Right lobe of liver (tissue), 4 donors: Measurements from ENCODE around the gene TBX1.

Experiments
- POLR2A ChIP-seq: fragments of 450-650 bp; IDR thresholded peaks from one replicate; pipeline ENCODE4 v1.6.1; 2017; ENCODE audit warnings: antibody characterized with exemption, mild to moderate bottlenecking
- TF ChIP-seq, protein P1 (sequence below), 4 donors: fragments of 200-600 bp in 3 of 4; fragments of 450-650 bp in 1 of 4; IDR thresholded peaks; one replicate each; pipeline versions ENCODE4 v1.5.1 to v1.8.0; 2016 to 2022; ENCODE audit warnings: antibody characterized with exemption in 4 of 4, mild to moderate bottlenecking in 2 of 4
- donor health status: DM: no; HTN: no; CAD: no.
- donor health status: DM: no; HTN: no; CAD: no.
- donor health status: DM: no; HTN: yes; CAD: no.

DNA sequence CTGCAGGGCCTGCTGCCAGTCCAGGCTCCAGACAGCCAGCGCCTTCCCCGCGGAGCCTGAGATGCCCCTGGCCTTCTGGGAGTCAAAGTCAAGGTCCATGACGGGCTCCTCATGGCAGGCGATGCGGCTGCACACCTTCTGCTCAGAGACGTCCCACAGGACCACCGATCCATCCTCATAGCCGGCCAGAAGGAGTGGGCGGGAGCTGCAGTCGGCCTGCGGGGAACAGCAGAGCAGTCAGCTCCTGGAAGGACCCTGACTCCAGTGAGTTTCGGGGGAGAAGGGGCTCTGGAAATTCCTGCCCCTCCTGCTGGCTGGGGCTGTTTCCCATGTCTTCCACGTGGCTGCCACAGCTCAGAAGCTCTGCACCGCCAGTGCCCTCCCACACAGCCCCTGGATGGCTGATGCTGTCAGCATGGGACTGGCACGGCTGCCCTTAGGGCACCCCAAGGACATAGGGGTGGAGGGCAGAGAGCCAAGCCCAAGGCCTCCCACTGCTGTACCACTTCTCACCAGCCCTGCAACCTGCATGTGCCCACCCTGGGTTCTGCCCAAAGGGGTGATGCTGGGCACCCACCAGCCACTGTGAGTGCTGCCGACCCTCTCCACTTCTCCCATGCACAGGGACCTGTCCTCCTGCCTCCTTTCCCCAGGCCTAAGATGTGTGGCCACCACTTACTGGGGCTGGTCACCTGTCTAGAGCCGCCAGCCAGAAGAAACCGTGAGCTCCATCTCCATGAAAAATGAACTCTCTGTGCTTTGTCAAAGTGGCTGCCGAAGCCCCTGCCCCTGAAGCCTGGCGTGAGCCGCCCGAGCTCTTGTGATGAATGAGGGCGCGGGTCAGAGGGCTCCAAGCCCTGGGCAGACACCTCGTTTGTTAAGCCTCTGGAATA lies 41.7 kb downstream of the TBX1 start:
- TF ChIP-seq, protein P1, sequence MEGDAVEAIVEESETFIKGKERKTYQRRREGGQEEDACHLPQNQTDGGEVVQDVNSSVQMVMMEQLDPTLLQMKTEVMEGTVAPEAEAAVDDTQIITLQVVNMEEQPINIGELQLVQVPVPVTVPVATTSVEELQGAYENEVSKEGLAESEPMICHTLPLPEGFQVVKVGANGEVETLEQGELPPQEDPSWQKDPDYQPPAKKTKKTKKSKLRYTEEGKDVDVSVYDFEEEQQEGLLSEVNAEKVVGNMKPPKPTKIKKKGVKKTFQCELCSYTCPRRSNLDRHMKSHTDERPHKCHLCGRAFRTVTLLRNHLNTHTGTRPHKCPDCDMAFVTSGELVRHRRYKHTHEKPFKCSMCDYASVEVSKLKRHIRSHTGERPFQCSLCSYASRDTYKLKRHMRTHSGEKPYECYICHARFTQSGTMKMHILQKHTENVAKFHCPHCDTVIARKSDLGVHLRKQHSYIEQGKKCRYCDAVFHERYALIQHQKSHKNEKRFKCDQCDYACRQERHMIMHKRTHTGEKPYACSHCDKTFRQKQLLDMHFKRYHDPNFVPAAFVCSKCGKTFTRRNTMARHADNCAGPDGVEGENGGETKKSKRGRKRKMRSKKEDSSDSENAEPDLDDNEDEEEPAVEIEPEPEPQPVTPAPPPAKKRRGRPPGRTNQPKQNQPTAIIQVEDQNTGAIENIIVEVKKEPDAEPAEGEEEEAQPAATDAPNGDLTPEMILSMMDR (IDR thresholded peaks at IDR 0.05): no peak
- no peak for TF ChIP-seq POLR2A
